Thyroid gland (tissue), 4 donors: ENCODE data around the gene PCGF3.

ENCODE experiments used
- POLR2A ChIP-seq, 2 donors: fragments of 450-650 bp; IDR thresholded peaks; one replicate each; pipeline ENCODE4 v1.6.1; 2017; ENCODE audit warnings: antibody characterized with exemption in 2 of 2, mild to moderate bottlenecking in 2 of 2, moderate library complexity in 1 of 2
- TF ChIP-seq, protein P1 (sequence below), 6 experiments: fragments of 200-600 bp in 3 of 6; fragments of 450-650 bp in 3 of 6; sonication (generic) in 3 of 6; IDR thresholded peaks; one replicate each; pipeline ENCODE4 v1.5.1; 2016 to 2019; ENCODE audit warnings: antibody characterized with exemption in 6 of 6, mild to moderate bottlenecking in 2 of 6, inconsistent platforms in 1 of 6, moderate library complexity in 1 of 6

GRCh38 chr4:760616-761015 lies 55.0 kb downstream of the PCGF3 start:
- TF ChIP-seq, protein P1, sequence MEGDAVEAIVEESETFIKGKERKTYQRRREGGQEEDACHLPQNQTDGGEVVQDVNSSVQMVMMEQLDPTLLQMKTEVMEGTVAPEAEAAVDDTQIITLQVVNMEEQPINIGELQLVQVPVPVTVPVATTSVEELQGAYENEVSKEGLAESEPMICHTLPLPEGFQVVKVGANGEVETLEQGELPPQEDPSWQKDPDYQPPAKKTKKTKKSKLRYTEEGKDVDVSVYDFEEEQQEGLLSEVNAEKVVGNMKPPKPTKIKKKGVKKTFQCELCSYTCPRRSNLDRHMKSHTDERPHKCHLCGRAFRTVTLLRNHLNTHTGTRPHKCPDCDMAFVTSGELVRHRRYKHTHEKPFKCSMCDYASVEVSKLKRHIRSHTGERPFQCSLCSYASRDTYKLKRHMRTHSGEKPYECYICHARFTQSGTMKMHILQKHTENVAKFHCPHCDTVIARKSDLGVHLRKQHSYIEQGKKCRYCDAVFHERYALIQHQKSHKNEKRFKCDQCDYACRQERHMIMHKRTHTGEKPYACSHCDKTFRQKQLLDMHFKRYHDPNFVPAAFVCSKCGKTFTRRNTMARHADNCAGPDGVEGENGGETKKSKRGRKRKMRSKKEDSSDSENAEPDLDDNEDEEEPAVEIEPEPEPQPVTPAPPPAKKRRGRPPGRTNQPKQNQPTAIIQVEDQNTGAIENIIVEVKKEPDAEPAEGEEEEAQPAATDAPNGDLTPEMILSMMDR (IDR thresholded peaks at IDR 0.05): no peak
- no peak for TF ChIP-seq POLR2A (IDR thresholded peaks at IDR 0.05)
